Measurements from ENCODE around the gene ANKRD45. TPM values are rescaled to one million over a fixed set of nuclear protein-coding genes. Genes with fewer than 3 reads are reported as not detected.

The ANKRD45 gene
- total and polyA plus RNA-seq, 2 of the 13 experiments (the other 11 are each of a cell fraction or from before 2014, with no cell fraction given) = not detected

- FAIRE-seq (no peak), ATAC-seq (no peak), DNase-seq (ENCODE audit: low spot score) (no peak)
- in situ Hi-C loops (cut with HindIII; ENCODE audit: extremely low pct_ligation_motif_present, low pct_unique_long_range_greater_than_20kb) (loop anchor here (10.0 kb wide), 1 partner anchor 109 kb away; the partner anchor contains the start of genes CENPL and DARS2), intact Hi-C loops (cut with micrococcal nuclease; ENCODE audit: unreplicated experiment) (loop anchor here (1.0 to 10.0 kb wide), 3 partner anchors 109 to 971 kb away; partner anchors contain the start of genes CENPL and DARS2)
- Histone ChIP-seq H3K4me2 (ENCODE audit: low read depth, low read length) (peak overlapping the region; percentile 87), H3K27ac (ENCODE audit: extremely low read length, insufficient read depth, low read length) (peak overlapping the region; percentile 74), H3K4me3 (replicated peaks in 1 of 3; ENCODE audit: insufficient read depth in 1 of 3, low read depth in 2 of 3, low read length in 3 of 3) (peak overlapping the region; percentile 74 to 97 (median 84)), H3K27me3 (ENCODE audit: control insufficient read depth in 1 of 2, insufficient read depth in 2 of 2, low read length in 2 of 2) (peaks cover 0 to 3% of the 10 kb centered on the region in 2 experiments; a peak in 2 of 5 replicates), H3K4me1 (ENCODE audit: insufficient read depth, low read length) (peaks cover 28% of the 10 kb centered on the region), H2AFZ (ENCODE audit: low read length) (peak overlapping the region; percentile 72), H3K9ac (ENCODE audit: insufficient read depth, low read depth, low read length) (peak overlapping the region; percentile 82), H3K79me2 (ENCODE audit: insufficient read depth, low read length) (peaks cover 21% of the 10 kb centered on the region), H4K20me1 (ENCODE audit: insufficient read depth, low read length) (no peaks in the 10 kb centered on the region), H3K9me3 (ENCODE audit: low read length) (no peaks in the 10 kb centered on the region), H3K36me3 (replicated peaks in 1 of 2; ENCODE audit: control insufficient read depth in 1 of 2, insufficient read depth in 2 of 2, low read length in 2 of 2) (no peaks in the 10 kb centered on the region)
- POLR2A ChIA-PET = interaction anchor here (1.2 to 2.2 kb wide), 7 partner anchors 51 to 286 kb away, joined by 3 to 19 read pairs (median 7); partner anchors contain the start of genes CENPL, DARS2, GAS5 and PRDX6
- BruUV-seq (replicated peaks) = no TSS peak
- WGBS (ENCODE audit: low lambda C conversion rate) = under 1% methylated on average over 7 of the region's 8 CpGs
- CTCF ChIA-PET (ENCODE audit: low intra/inter-chr PET ratio, low total read pairs) = no interaction called here
- no peak for TF ChIP-seq RAD51 (IDR thresholded peaks at IDR 0.05; ENCODE audit: borderline replicate concordance)
- peak; percentile 60; the same call in 1 of the 2 replicates for TF ChIP-seq ARID2 (CRISPR knock-in tag; IDR thresholded peaks at IDR 0.05; ENCODE audit: borderline replicate concordance)
- TF ChIP-seq ZNF772 (CRISPR knock-in tag; IDR thresholded peaks at IDR 0.05) = 0 out of 2 replicates have a peak, but pooled peaks have one; percentile 2
- TF ChIP-seq, protein P1, sequence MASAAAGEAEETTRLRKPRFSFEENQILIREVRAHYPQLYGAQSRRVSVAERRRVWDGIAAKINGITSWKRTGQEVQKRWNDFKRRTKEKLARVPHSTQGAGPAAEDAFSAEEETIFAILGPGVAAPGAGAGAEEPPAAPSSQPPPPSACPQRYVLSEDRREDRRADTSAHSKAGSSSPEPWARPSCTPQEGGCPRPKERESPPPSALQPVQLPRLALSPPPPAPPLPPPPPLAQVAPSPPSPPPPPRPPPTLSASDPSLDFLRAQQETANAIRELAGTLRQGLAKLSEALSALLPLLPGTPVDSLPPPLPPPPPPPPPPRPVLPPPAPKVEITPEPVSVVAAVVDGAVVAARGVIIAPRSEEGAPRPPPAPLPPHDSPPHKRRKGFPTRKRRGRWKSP (CRISPR knock-in tag; IDR thresholded peaks at IDR 0.05) = no peak
Measured at GRCh38 chr1:173715538-173715844, 45.8 kb upstream of the ANKRD45 start.

- BruUV-seq (replicated peaks) = TSS peak; percentile 76
- Histone ChIP-seq H3K79me2 (ENCODE audit: insufficient read depth, low read length) (peaks cover 21% of the 10 kb centered on the region), H3K4me3 (replicated peaks in 1 of 3; ENCODE audit: insufficient read depth in 1 of 3, low read depth in 2 of 3, low read length in 3 of 3) (peak within 1 kb of the TSS; percentile 74 to 97 (median 84)), H4K20me1 (ENCODE audit: insufficient read depth, low read length) (no peaks in the 10 kb centered on the region), H3K9ac (ENCODE audit: insufficient read depth, low read depth, low read length) (peak within 1 kb of the TSS; percentile 82), H3K4me2 (ENCODE audit: low read depth, low read length) (peak within 1 kb of the TSS; percentile 87), H2AFZ (ENCODE audit: low read length) (peak within 1 kb of the TSS; percentile 99), H3K27ac (ENCODE audit: extremely low read length, insufficient read depth, low read length) (peak within 1 kb of the TSS; percentile 74), H3K27me3 (ENCODE audit: control insufficient read depth in 1 of 2, insufficient read depth in 2 of 2, low read length in 2 of 2) (peaks cover 0 to 4% of the 10 kb centered on the region in 2 experiments; a peak in 2 of 5 replicates), H3K9me3 (ENCODE audit: low read length) (no peaks in the 10 kb centered on the region), H3K36me3 (replicated peaks in 1 of 2; ENCODE audit: control insufficient read depth in 1 of 2, insufficient read depth in 2 of 2, low read length in 2 of 2) (no peaks in the 10 kb centered on the region), H3K4me1 (ENCODE audit: insufficient read depth, low read length) (peaks cover 31% of the 10 kb centered on the region)
- in situ Hi-C loops (cut with HindIII; ENCODE audit: extremely low pct_ligation_motif_present, low pct_unique_long_range_greater_than_20kb) (loop anchor here (10.0 kb wide), 1 partner anchor 110 kb away; the partner anchor contains the start of genes CENPL and DARS2), intact Hi-C loops (cut with micrococcal nuclease; ENCODE audit: unreplicated experiment) (loop anchor here (1.0 to 10.0 kb wide), 3 partner anchors 109 to 970 kb away; partner anchors contain the start of genes CENPL and DARS2)
- FAIRE-seq (peak; percentile 8), DNase-seq (ENCODE audit: low spot score) (peak; percentile 89), ATAC-seq (peak; percentile 98)
- ChIA-PET CTCF (ENCODE audit: low intra/inter-chr PET ratio, low total read pairs) (no interaction called here), POLR2A (interaction anchor here (1.0 to 2.2 kb wide), 8 partner anchors 51 to 1284 kb away, joined by 3 to 19 read pairs (median 6); partner anchors contain the start of genes CENPL, DARS2, GAS5 and PRDX6)
- WGBS (ENCODE audit: low lambda C conversion rate) = 0% methylated on average over 21 of the region's 43 CpGs
- TF ChIP-seq NFE2 (CRISPR knock-in tag; IDR thresholded peaks at IDR 0.05) = no peak
- peak; percentile 77 for TF ChIP-seq MEF2D (CRISPR knock-in tag; IDR thresholded peaks at IDR 0.05)
- TF ChIP-seq ZNF891 (CRISPR knock-in tag; IDR thresholded peaks at IDR 0.05) = peak; percentile 94; the same call in 1 of the 2 replicates
- TF ChIP-seq PHF8 (CRISPR knock-in tag; IDR thresholded peaks at IDR 0.05) = peak; percentile 88
- TF ChIP-seq POLR2AphosphoS5 (IDR thresholded peaks at IDR 0.05; ENCODE audit: low read depth, low read length) = peak; percentile 93
- peak; percentile 32; the same call in 1 of the 2 replicates for TF ChIP-seq AFF4 (CRISPR knock-in tag; IDR thresholded peaks at IDR 0.05)
- no peak for TF ChIP-seq ZNF790 (CRISPR knock-in tag; IDR thresholded peaks at IDR 0.05; ENCODE audit: borderline replicate concordance)
Measured at GRCh38 chr1:173714759-173715537, 45.3 kb upstream of the ANKRD45 start, which contains the start of gene KLHL20. KLHL20 (plus strand) TSS chr1:173714981; CDS start chr1:173716044, 1,063 bp downstream.
